HEK293T (cell line): ENCODE measurements around the gene CYP2R1.

Experiments used
- CTCF ChIA-PET: fragments of 350-600 bp; formaldehyde crosslinking; extraction: SDS; loops from one replicate; lab custom pipeline; 2021; ENCODE audit warnings: antibody characterized with exemption, inconsistent platforms; lab: Yijun Ruan, JAX
- POLR2A ChIA-PET: fragments of 350-600 bp; formaldehyde crosslinking; extraction: SDS; loops from one replicate; lab custom pipeline; 2020; ENCODE audit warnings: antibody characterized with exemption, inconsistent platforms; lab: Yijun Ruan, JAX
- DNase-seq: peaks from one replicate; pipeline ENCODE4 v3.0.0; 2012; ENCODE audit warnings: mixed read lengths; ENCODE audit errors: extremely low spot score
- ARNT ChIP-seq: fragments of 450-650 bp; IDR thresholded peaks from 2 replicates; pipeline ENCODE4 v1.6.1; 2017; ENCODE audit warnings: mild to moderate bottlenecking
- BHLHE40 ChIP-seq: fragments of 450-650 bp; IDR thresholded peaks from 2 replicates; pipeline ENCODE4 v1.6.1; 2016; ENCODE audit warnings: mild to moderate bottlenecking, moderate library complexity, borderline replicate concordance
- CTBP1 ChIP-seq: fragments of 450-650 bp; IDR thresholded peaks from 2 replicates; pipeline ENCODE4 v1.6.1; 2016; ENCODE audit warnings: borderline replicate concordance
- ELF4 ChIP-seq: fragments of 450-650 bp; IDR thresholded peaks from 2 replicates; pipeline ENCODE4 v1.6.1; 2017; ENCODE audit warnings: antibody characterized with exemption
- FOXA1 ChIP-seq: fragments of 450-650 bp; IDR thresholded peaks from 2 replicates; pipeline ENCODE4 v1.6.1; 2016; ENCODE audit warnings: mild to moderate bottlenecking
- FOXK2 ChIP-seq: fragments of 450-650 bp; IDR thresholded peaks from 2 replicates; pipeline ENCODE4 v1.6.1; 2016; ENCODE audit warnings: mild to moderate bottlenecking
- FOXM1 ChIP-seq: fragments of 450-650 bp; IDR thresholded peaks from 2 replicates; pipeline ENCODE4 v1.6.1; 2017; ENCODE audit warnings: mild to moderate bottlenecking, borderline replicate concordance
- HDGF ChIP-seq: fragments of 450-650 bp; IDR thresholded peaks from 2 replicates; pipeline ENCODE4 v1.6.1; 2017; ENCODE audit warnings: antibody characterized with exemption, borderline replicate concordance
- L3MBTL2 ChIP-seq: fragments of 450-650 bp; conservative IDR thresholded peaks from 2 replicates; pipeline ENCODE4 v1.6.1; 2016; ENCODE audit warnings: mild to moderate bottlenecking
- LEF1 ChIP-seq: fragments of 450-650 bp; IDR thresholded peaks from 2 replicates; pipeline ENCODE4 v1.6.1; 2017; ENCODE audit warnings: mild to moderate bottlenecking, borderline replicate concordance
- NFRKB ChIP-seq: fragments of 450-650 bp; IDR thresholded peaks from 2 replicates; pipeline ENCODE4 v1.6.1; 2016; ENCODE audit warnings: mild to moderate bottlenecking, moderate library complexity
- PKNOX1 ChIP-seq: fragments of 450-650 bp; IDR thresholded peaks from 2 replicates; pipeline ENCODE4 v1.6.1; 2016
- SP1 ChIP-seq: fragments of 450-650 bp; IDR thresholded peaks from 2 replicates; pipeline ENCODE4 v1.6.1; 2017
- SUZ12 ChIP-seq: fragments of 450-650 bp; IDR thresholded peaks from 2 replicates; pipeline ENCODE4 v1.6.1; 2016; ENCODE audit warnings: mild to moderate bottlenecking
- TARDBP ChIP-seq: fragments of 450-650 bp; IDR thresholded peaks from 2 replicates; pipeline ENCODE4 v1.6.1; 2016
- ZNF384 ChIP-seq: fragments of 450-650 bp; IDR thresholded peaks from 2 replicates; pipeline ENCODE4 v1.6.1; 2016

The CYP2R1 gene

GRCh38 chr11:14861680-14862079 lies 30.4 kb downstream of the CYP2R1 start:
- no peak for DNase-seq
- no peak for TF ChIP-seq LEF1
- no peak for TF ChIP-seq CTBP1
- TF ChIP-seq L3MBTL2 = no peak
- TF ChIP-seq BHLHE40 = no peak
- no peak for TF ChIP-seq PKNOX1
- no peak for TF ChIP-seq FOXA1
- TF ChIP-seq NFRKB = no peak
- TF ChIP-seq FOXK2 = no peak
- TF ChIP-seq ARNT = no peak
- CTCF ChIA-PET = no interaction called here
- POLR2A ChIA-PET = no interaction called here

- ChIA-PET POLR2A (no interaction called here), CTCF (no interaction called here)
- TF ChIP-seq BHLHE40 = no peak
- no peak for TF ChIP-seq SP1
- no peak for TF ChIP-seq FOXA1
- TF ChIP-seq SUZ12 = no peak
- no peak for TF ChIP-seq L3MBTL2
- no peak for TF ChIP-seq FOXK2
- no peak for TF ChIP-seq HDGF
- no peak for TF ChIP-seq ARNT
- no peak for TF ChIP-seq TARDBP
- TF ChIP-seq FOXM1 = no peak
- no peak for TF ChIP-seq ZNF384
- DNase-seq = no peak
Observed at GRCh38 chr11:14860511-14860910, 31.5 kb downstream of the CYP2R1 start.

GRCh38 chr11:14858404-14858803 lies 33.6 kb downstream of the CYP2R1 start:
- DNase-seq = no peak
- POLR2A ChIA-PET = no interaction called here
- CTCF ChIA-PET = no interaction called here
- TF ChIP-seq L3MBTL2 (no peak), FOXM1 (no peak), ZNF384 (no peak), FOXK2 (no peak), CTBP1 (no peak), SP1 (no peak), TARDBP (no peak), BHLHE40 (no peak), PKNOX1 (no peak), NFRKB (no peak), LEF1 (no peak), ARNT (no peak), FOXA1 (no peak), HDGF (no peak), ELF4 (no peak), SUZ12 (no peak)

GRCh38 chr11:14857621-14858020 lies 34.4 kb downstream of the CYP2R1 start:
- POLR2A ChIA-PET = no interaction called here

GRCh38 chr11:14855890-14856289 lies 36.1 kb downstream of the CYP2R1 start:
- ChIA-PET CTCF (interaction anchor here (0.7 kb wide), 2 partner anchors 25 to 346 kb away, joined by 3 read pairs; no protein-coding TSS in a partner anchor), POLR2A (no interaction called here)
- TF ChIP-seq HDGF (no peak), ARNT (no peak), FOXK2 (no peak), TARDBP (no peak), BHLHE40 (no peak), ZNF384 (no peak), CTBP1 (no peak), NFRKB (no peak), SUZ12 (no peak), PKNOX1 (no peak), L3MBTL2 (no peak), FOXA1 (no peak), FOXM1 (no peak), LEF1 (no peak), ELF4 (no peak), SP1 (no peak)
- DNase-seq = no peak

More at GRCh38 chr11:14857621-14858020, 34.4 kb downstream of the CYP2R1 start:
- CTCF ChIA-PET = interaction anchor here (0.7 to 0.8 kb wide), 2 partner anchors 51 to 318 kb away, joined by 3 read pairs; no protein-coding TSS in a partner anchor
- DNase-seq = no peak
- TF ChIP-seq FOXA1 (no peak), NFRKB (no peak), SUZ12 (no peak), ZNF384 (no peak), FOXM1 (no peak), ARNT (no peak), ELF4 (no peak), CTBP1 (no peak), BHLHE40 (no peak), L3MBTL2 (no peak), PKNOX1 (no peak), FOXK2 (no peak), SP1 (no peak), HDGF (no peak)

- no peak for DNase-seq
- POLR2A ChIA-PET = interaction anchor here (1.1 kb wide), 1 partner anchor 38 kb away, joined by 3 read pairs; the partner anchor contains the start of gene CYP2R1
- TF ChIP-seq SP1 = no peak
- no peak for TF ChIP-seq BHLHE40
- TF ChIP-seq HDGF = no peak
- no peak for TF ChIP-seq TARDBP
- CTCF ChIA-PET = no interaction called here
Observed at GRCh38 chr11:14854057-14854456, 38.0 kb downstream of the CYP2R1 start.
